Measurements from ENCODE around the gene UBL4A.

The UBL4A gene

DNA sequence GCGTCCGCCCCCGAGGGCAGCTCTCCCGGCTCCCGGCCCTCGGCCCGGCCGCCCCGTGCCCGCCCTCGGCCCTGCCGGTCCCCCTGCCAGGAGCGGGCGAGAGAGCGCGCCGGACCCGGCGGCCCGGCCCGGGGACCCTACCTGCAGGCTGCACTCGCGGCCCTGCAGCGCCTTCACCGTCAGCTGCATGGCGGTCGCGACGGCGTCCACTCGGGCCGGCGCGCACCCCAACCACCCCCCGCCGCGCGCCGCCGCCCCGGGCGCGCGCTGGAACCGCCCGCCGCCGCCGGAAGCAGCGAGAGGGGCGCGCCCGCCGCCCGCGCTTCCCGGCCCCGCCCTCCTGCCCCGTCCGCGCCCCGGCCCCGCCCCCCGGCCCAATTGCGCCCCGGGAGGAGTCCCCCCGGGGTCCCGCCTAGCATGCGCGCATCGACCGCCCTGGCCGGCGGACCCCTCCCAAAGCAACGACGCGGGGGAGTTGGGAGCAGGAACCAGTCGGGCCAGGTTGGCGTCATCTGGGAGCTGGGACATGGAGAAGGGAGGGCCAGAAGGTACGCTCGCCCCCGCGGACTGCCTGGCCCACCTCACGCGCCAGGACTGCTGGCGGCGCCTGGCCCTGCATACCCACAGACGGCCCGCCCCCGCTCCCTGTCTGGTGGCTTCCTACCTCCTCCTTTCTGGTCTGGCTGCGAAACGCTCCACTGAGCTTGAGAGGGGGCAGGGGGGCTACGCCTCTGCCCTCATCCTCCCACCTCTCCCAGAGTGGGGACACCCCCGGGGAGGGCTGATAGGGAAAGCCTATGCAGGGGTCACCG lies at the start of gene UBL4A:
TSS of gene UBL4A (minus strand) at position 220 of the 812 bp plus-strand sequence. CDS start at position 189, 31 bp downstream.
- in situ Hi-C loops (cut with MboI; ENCODE audit: low sequenced_read_pairs) = no loop called here

DNA sequence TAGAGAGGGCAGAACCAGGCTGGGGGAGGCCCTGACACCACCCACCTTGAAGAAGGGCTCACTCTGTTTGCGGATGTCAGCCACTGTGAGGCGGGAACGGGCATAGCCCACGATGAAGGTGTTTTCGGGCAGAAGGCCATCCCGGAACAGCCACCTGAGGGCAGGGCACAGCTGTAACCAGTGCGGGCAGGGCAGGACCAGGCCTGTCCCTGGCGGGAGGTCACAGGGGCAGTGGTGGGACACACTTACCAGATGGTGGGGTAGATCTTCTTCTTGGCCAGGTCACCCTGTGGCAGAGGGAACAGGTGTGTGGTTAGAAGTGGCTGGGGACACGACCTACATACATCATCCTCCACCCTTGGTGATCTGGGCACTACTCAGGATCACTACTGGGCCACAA lies 49.5 kb upstream of the UBL4A start:
- in situ Hi-C loops (cut with MboI; ENCODE audit: low sequenced_read_pairs) = no loop called here

- in situ Hi-C loops (cut with MboI; ENCODE audit: low sequenced_read_pairs) = no loop called here
Measured at GRCh38 chrX:154534526-154535322, 48.3 kb upstream of the UBL4A start.

GRCh38 chrX:154532690-154533089 lies 46.3 kb upstream of the UBL4A start:
- in situ Hi-C loops (cut with MboI; ENCODE audit: low sequenced_read_pairs) = no loop called here

GRCh38 chrX:154531626-154532025 lies 45.2 kb upstream of the UBL4A start:
- in situ Hi-C loops (cut with MboI; ENCODE audit: low sequenced_read_pairs) = no loop called here

GRCh38 chrX:154530286-154530685 lies 43.9 kb upstream of the UBL4A start:
- in situ Hi-C loops (cut with MboI; ENCODE audit: low sequenced_read_pairs) = no loop called here

DNA sequence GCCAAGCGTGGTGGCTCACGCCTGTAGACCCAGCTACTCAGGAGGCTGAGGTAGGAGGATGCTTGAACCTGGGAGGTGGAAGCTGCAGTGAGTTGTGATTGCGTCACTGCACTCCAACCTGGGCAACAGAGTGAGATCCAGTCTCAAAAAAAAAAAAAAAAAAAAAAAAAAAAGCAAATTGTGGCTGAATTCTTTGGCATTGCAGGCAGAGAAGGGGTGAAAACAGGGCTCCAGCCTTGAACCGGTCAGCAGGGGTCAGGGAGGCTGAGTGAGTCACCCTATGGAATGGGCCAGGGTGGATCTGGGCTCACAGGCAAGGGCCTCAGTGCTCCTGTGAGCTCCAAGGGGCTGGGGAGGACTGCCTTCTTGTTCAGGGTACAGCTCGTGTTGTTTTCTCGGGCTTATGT lies 42.8 kb upstream of the UBL4A start:
- in situ Hi-C loops (cut with MboI; ENCODE audit: low sequenced_read_pairs) = no loop called here

- in situ Hi-C loops (cut with MboI; ENCODE audit: low sequenced_read_pairs) = no loop called here
Measured at GRCh38 chrX:154526901-154527675, 40.7 kb upstream of the UBL4A start.

DNA sequence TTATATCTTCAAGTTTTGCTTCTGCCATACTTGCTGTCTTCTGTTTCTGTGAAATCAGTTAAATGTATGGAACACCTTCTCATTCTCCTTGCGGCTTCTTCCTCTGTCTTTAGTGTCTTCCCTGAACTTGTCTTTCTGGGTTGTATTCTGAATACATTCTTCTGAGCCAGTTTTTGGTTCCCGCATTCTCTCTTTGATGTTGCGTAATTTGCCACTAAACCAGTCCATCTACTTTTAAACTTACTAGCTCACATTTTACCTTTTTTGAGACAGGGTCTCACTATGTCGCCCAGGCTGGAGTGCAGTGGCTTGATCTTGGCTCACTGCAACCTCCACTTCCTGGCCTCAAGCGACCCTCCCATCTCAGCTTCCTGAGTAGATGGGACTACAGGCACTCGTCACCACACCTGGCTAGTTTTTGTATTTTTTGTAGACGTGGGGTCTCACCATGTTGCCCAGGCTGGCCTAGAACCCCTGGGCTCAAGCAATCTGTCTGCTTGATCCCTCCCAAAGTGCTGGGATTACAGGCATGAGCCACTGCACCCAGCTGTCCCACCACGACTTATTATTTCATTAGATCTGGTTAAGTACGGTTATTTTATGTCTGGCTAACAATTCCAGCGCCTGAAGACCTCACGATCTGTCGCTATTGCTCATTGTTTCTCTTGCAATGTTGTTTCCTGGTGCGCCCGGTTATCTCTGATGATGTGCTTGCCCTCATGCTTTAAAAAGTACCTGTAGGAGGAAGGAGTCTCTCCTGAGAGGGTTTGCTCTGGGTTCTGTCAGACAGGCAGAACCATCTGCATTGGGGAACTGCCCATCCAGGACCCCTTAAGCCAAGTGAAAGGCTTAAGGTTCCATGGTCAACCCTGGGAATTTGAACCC lies 39.4 kb upstream of the UBL4A start:
- in situ Hi-C loops (cut with MboI; ENCODE audit: low sequenced_read_pairs) = no loop called here

- in situ Hi-C loops (cut with MboI; ENCODE audit: low sequenced_read_pairs) = no loop called here
Measured at GRCh38 chrX:154519389-154519788, 33.0 kb upstream of the UBL4A start.

- in situ Hi-C loops (cut with MboI; ENCODE audit: low sequenced_read_pairs) = no loop called here
Measured at GRCh38 chrX:154517101-154517781, 30.8 kb upstream of the UBL4A start.

- in situ Hi-C loops (cut with MboI; ENCODE audit: low sequenced_read_pairs) = no loop called here
Measured at GRCh38 chrX:154516656-154517100, 30.3 kb upstream of the UBL4A start.

GRCh38 chrX:154515966-154516655 lies 29.7 kb upstream of the UBL4A start, which contains the start of gene FAM3A:
Gene FAM3A, minus strand, starts transcription at chrX:154516232. Its CDS starts 460 bp downstream, at chrX:154515772.
- in situ Hi-C loops (cut with MboI; ENCODE audit: low sequenced_read_pairs) = no loop called here

DNA sequence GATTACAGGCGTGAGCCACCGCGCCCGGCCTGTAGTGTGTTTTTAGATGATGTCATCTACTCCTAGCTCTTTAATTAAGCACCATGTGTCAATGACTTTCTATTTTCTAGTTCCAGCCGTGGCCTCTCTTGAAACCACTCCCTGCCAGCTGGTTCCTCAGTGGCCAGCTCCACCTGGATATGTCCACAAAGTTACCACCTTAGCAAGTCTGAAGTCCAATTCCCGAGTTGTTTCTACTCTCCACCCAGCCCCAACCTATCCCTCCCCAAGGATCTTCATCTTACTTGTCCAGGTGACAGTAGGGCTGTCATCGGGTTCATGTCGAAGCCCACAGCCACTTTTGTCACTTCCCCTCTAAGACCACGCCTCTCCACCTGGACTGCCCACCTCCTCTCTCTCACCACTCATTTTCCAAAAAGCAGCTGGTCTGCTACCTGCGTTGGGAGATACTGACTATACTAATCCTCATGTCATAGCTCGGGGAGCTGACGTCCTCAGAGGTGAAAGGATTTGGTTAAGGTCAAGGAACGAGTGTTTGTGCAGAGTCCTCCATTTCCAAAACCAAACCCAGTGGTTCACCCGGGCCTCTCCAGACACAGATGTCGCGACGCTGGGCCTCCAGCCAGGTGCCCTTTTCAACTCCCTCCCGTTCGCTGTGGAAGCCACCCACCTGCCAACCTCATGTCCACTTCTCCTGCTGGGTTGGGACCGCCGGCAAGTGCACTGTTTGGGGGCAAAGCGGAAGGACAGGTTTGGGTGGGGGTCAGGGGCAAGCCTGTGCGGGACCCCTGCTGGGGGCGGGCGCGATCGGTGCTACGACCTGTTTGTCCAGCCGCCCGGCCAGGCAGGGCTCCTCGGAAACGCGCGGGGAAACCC lies 28.9 kb upstream of the UBL4A start:
- in situ Hi-C loops (cut with MboI; ENCODE audit: low sequenced_read_pairs) = no loop called here

- in situ Hi-C loops (cut with MboI; ENCODE audit: low sequenced_read_pairs) = no loop called here
Measured at GRCh38 chrX:154513716-154514115, 27.3 kb upstream of the UBL4A start.

- in situ Hi-C loops (cut with MboI; ENCODE audit: low sequenced_read_pairs) = no loop called here
Measured at GRCh38 chrX:154512879-154513553, 26.6 kb upstream of the UBL4A start.

DNA sequence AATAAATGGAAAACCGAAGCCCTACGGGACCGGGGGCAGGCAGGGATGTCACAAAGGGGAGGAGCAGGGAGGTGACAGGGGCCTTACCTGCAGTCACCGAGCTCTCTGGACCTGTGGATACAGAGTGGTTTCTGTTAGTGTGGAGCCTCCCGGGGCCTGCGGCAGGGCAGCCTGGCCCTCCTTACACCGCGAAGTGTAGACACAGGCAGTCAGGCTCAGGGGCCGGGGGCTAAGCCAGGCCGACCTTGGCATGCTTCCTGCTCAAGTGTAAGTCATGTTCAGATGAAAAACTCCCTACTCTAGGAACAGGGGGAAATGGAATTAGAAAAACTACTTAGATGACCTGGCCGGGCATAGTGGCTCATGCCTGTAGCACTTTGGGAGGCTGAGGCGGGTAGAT lies 25.3 kb upstream of the UBL4A start:
- in situ Hi-C loops (cut with MboI; ENCODE audit: low sequenced_read_pairs) = no loop called here
